Activated CD4-positive, CD25-positive, alpha-beta regulatory T cell (primary cell): ENCODE data around the gene VWDE.
"Not testable (repeated sequence)": the region's sequence is repeated elsewhere in the genome, so short reads cannot be mapped to it uniquely, and the experiment has no call there.

Source experiments
- DNase-seq, 4 experiments: peaks; one replicate each; lab custom pipeline; 2025; lab: John Stamatoyannopoulos, UW

The VWDE gene

DNA sequence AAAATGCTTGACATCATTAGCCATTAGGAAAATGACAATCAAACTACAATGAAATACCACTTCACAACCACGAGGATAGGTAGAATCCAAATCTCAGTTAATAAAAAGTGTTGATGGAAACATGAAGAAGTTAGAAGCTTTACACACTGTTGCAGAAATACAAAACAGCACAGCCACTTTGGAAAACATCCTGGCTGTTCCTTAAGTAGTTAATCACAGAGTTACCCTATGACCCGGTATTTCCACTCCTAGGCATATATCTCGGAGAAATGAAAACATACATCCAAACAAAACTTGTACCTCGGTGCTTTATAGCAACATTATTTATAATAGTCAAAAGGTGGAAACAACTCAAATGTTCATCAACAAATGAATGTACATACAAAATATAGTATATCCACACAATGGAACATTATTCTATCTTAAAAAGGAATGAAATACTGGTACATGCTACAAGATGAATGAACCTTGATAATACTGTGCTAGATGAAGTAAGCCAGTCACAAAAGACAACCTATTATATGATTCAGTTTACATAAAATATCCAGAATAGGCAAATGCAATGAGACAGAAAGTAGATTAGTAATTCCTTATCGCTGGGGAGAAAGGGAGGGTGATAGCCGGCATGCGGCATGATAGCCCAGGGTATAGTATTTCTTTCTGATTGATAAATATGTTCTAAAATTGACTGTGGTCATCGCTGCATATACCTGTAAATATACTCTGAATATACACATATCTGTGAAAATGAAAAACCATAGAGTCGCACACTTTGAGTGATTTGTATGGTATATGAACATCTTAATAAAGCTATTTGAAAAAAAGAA lies 1.9 kb downstream of the VWDE start:
- DNase-seq: no peak

DNA sequence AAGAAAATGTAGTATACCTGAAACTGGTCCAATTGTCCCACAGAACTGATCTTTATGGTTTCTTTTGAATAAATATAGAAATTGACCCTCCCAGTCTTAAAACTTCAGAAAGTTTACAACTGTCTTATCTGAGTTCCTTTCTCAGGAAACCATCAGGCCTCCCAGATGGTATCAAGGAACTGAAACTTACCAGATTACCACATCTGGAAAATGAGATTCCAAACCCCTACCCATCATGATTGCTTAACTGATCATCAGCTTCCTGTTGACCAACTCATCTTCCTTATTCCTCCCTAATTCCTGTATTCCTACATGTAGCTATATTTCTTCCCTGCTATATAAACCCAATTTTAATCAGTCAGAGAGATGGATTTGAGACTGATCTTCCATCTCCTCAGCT lies 5.5 kb downstream of the VWDE start:
- DNase-seq: no peak

DNA sequence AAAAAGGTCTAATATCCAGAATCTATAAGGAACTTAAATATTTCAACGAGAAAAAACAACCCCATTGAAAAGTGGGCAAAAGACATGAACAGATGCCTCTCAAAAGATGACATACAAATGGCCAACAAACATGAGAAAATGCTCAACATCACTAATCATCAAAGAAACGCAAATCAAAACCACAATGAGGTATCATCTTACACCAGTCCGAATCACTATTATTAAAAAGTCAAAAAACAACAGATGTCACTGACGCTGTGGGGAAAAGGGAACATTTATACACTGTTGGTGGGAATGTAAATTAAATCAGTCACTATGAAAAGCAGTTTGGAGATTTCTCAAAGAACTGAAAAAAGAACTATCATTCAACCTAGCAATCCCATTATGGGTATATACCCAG lies 6.0 kb downstream of the VWDE start:
- DNase-seq: no peak

DNA sequence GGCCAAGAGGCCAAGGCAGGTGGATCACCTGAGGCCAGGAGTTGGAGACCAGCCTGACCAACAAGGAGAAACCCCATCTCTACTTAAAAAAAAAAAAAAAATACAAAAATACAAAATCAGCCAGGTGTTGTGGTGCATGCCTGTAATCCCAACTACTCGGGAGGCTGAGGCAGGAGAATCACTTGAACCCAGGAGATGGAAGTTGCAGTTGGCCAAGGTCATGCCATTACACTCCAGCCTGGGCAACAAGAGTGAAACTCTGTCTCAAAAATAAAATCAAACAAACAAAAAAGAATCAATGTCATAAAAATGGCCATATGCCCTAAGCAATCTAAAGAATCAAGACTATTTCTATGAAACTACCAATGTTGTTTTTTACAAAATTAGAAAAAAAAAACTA lies 7.0 kb downstream of the VWDE start:
- DNase-seq: not testable (repeated sequence)

DNA sequence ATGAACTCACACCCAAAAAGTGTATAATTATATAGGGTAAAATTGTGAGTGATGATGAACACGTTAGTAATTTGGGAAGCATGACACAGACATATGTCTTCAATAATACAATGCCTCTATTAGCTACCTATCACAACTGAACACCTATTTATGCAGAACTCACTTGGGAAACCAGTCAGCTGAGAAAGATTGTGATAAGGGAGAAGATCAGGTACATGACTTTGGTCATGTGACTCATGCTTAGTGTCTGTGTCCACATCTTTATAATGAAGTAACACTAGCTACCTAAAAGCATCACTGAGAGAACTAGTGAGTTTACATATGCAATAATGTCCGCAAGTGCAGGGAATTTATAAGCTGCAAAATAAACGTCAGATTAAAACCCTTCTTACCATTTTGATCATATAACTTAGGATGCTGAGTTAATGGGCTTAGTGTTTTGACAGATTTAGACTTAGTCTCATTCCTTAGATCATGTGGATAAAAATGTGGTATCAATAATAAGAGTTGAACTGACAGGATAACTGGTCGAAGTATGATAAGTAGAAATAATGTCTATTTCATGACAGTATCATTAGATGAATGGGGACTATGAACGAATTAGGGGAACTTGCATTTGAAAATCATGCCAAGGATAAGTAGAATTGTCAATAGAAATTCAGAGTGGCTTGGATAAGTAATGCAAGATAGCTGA lies 11.6 kb downstream of the VWDE start:
- no peak for DNase-seq

DNA sequence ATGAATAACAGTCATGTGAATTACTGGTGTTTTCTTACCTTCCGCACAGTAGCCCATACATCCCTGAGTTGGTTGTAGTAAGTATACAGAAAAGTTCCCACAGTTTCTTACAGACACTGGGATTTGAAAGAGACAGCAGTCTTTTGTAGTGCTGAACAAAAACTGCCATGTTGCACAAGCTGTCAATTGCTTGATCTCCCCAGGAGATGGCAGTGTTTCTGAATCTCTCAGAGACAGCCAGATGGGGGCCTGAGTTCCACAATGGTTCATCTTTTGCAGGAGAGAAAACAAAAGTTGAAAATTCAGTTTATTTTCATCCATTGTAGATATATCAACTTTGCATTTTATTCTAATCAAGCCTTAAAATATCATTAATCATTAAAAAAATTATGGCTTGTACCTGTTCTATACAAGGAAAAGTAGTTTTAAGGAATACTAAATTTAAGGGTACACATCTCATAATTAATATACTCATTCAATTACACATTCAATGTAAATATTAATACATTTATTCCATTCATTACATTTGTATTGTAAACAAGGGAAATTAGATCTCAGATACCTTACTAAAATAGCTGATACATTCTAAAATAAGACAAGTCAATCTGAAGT lies 14.5 kb downstream of the VWDE start:
- DNase-seq: no peak

DNA sequence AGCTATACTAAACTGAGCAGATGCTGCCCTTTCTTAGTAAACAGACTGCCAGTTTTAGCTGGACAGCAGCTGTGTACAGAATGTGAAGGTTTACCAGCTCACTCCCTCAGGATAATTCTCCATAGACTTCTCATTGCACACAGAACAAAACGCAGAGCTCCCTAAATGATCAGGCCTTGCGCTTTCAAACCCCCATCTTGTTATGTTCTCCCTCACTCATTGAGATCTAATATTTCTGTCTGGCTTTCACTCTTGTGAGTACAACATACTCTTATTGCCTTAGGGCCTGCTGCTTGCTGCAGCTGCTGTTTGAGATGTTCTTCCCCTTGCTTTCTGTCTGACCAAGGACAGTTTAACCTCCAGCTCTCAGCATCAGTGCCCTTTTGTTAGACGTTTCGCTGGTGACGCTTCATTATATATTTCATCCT lies 17.3 kb downstream of the VWDE start:
- no peak for DNase-seq

DNA sequence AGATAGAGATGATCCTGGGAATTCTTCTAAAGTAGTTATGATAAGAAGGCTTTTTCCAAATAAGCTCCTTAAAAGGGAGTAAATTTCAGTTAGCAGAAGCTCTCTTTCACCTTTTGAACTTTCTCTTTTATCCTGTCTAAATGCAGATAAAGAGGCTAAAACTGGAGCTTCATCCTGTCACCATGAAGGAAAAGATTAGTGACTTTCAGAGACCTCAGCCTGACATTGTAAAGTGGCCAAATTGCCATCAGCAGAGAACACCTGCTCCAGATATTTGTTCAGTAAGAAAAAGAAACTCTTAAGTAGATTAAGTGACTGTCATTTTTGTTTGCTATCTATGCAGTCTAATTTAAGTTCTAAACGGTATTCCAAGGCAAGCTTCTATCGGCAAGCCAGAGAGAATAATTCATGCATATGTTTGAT lies 18.3 kb downstream of the VWDE start:
- no peak for DNase-seq

DNA sequence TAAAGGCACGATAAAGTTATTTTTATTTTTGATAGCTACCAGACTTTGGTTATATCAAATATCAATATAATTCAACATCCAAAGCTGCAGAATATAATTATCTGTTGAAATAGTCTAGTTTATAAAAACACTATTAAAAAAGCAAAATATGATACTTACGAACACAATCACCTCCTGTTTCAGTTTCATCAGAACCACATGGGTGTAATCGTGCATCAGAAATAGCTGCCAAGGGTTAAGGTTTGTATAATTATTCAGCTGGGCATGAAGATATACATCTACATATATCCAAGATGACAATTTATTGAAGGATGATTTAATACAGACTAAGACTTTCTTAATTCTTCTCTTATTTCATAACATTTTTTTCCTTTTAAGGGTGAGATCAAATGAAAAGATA lies 20.3 kb downstream of the VWDE start:
- DNase-seq: no peak

DNA sequence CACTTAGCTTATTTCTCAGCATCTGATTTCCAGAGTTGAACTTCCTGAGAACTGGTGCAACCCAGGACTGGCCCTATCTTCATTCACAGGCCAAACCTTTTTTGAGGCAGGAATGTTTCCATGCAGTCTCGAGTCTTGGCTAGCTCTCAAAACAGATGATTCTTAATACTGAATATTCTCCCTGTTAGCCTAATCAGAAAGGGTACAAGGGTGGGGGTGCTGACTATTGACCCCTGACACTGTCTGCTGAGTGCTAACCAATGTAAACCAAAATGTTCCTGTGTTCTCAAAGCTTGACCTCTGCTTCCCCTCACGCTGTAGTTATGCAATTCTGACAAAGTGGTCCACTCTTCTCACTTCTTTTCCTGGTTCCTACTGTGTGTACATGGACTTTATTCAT lies 25.3 kb downstream of the VWDE start:
- no peak for DNase-seq

DNA sequence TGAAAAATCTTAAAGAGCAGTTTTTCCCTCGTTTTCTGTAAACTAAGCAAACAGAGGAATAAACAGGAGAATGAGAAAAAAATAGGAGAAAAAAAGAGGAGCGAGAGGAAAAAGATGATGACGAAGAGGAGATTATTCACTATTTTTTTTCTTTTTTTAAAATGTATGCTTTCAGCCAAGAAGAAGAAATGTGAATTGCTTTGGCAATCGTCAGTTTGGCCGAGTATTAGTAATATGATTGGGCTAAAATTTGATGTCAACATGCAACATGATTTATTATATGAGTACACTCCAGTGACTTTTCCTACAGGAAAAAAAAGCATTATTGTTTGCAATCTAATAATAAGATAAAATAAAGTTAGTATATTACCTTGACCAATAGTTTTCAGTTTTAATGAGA lies 26.3 kb downstream of the VWDE start:
- no peak for DNase-seq

DNA sequence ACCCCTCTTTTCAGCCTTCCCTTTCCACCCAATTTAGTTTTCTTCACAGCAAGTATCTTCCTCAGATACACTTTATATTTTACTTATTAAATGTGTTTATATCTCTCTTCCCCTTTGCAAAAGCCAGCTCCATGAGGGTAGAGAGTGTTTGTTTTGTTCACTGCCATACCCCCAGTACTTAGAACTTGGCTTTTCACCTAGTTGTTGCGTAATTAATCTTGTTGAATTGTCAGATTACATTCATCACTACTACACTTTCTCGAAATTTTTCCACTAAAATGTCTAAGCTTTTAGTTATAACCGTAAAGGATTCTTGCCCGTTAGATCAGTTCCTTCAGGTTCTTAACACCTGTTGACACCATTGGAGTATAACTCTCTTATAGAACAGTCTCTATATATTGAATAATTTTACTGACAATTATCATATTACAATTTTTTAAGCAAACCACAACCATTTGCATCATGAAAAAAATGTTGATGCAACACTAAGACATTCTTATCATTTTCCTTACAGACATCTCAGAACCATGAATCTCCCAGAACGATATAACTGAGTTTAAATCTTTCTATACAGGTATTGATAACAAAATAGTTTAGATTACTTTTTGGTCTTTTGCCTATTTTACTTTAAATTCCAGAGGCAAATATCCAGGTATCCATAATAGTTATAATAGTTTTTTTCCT lies 29.9 kb downstream of the VWDE start:
- DNase-seq: no peak

DNA sequence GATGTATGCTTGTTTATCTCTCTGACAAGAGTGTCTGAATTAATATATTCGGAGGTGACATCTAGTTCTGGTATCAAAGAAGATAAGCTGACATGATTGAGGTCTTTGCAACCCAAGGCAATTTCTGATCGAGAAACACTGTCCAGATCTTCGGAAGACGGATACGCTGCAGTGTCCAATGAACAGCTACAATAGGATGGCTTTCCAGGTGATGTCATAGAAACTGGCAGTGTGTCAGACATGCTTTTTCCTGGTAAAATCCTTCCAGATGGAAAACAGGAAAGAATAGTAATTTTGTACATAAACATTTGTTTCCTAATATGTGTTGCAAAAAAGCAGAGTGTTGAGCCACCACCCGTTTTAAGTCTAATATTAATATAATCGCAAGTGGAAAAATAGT lies 33.4 kb downstream of the VWDE start:
- DNase-seq: no peak

DNA sequence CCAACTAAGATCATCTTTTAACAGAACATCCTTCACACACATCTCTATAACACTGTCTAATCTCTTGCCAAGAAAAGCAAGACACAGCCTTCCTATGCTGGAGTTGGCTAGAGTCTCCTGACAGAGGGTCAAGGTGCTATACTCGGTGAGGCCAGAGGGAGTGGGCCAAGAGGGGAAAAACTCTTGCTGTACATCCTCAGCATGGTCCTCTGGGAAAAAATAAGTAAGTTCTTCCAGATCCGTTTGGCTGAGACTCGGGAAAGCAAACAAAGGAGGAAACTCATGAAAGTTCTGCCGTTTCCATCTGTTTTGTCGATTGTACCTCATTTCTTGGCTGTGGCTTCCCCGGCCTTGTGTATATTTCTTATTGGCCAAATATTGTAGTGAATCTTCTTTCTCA lies 33.9 kb downstream of the VWDE start:
- DNase-seq: no peak

DNA sequence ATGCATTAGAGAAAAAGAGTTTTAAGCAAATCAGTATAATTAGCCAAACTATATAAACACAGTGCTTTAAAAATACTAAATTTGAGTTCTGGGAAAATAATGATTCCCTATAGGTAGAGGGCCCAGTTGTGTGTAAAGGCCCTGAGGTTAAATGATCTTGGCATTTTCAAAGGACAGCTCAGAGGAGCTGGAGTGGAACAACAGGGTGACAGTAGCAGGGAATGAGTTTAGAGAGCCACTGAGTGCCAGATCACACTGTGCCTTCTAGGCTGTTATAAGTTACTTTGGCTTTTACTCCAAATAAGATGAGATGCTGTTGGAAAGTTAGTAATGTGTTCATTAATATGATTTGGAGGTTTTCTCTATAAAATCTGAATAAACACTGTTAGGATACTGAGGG lies 34.6 kb downstream of the VWDE start:
- no peak for DNase-seq

DNA sequence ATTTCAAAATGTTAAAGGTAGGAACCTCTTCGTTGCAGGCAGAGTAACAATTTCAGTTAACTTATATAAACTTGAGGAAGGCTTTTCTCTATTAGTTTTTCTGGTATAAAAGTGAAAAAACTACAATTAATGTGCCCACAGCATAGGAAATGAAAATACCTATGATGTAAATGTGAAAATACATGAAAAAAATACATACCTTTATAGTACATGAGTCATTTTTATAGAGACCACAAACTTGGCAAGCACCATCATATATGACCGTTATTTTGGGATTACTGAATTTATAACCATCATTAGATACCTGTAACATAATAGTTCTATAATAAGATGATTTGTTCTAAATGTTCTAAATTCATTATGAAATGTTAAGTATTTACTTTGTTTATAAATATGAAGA lies 42.7 kb downstream of the VWDE start:
- DNase-seq: no peak

DNA sequence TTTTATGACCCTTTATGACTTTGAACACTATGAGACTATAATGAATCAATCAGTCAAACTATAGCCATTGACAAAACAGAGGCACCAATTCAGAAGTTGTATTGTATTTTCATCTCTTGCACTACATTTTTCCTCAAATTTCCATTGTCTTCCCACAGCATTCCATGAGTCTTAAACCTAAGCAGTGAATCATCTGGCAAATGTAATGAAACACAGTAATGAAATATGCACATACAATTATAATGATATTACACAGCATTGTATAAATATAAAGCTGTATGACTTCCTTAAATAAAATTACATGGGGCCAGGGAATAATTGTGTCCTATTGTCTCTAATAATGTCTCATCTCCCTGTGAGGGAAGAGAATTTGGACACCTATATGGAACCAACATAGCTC lies 45.0 kb downstream of the VWDE start:
- no peak for DNase-seq

DNA sequence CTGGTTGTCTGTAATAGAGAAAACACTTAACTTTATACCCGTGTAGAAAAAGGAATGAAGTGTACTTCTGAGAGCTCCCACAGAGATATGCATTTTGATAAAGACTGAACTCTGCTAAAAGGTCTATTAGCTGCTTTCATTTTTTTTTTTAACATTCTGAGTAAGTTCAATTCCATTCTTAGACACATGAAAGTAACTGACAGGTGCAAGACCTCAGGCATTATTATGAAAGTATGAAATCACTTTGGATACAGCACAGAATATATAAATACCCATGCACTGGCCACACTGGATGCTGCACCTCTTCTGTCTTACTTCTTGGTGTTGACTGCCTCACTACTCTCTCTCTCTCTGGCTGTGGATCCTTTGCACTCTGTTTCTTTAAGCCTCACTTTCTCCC lies 46.2 kb downstream of the VWDE start:
- no peak for DNase-seq

DNA sequence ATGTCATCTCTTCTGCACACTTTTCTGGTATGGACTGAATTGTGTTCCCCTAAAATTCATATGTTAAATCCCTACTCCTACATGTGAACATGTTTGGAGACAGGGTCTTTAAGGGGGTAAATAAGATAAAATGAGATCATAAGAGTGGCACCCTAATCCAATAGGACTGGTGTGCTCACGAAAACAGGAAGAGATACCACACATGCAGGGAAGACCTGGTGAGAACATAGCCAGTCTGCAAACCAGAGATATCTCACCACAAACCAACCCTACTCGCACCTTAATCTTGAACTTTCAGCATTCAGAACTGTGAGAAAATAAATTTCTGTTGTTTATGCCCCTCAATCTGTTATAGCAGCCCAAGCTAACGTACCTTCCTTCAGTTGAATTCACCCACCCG lies 51.8 kb downstream of the VWDE start:
- no peak for DNase-seq

DNA sequence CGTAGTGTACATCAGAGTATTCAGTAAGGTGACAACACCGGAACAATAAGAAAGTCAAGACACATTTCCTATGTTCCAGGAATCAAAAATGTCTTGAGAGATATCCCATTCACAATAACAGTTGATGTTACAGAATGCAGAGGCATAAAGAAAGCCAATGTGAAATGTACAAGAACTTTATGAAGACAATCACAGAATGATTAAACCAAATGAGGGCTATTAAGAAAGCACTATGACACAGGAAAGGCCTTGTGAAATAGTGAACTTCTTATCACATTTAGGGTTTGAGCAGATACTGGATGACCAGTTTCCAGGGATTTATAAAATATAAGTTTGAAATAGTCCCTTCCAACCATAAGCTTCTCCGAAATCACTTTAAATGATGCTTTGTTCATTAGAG lies 52.7 kb downstream of the VWDE start:
- no peak for DNase-seq

DNA sequence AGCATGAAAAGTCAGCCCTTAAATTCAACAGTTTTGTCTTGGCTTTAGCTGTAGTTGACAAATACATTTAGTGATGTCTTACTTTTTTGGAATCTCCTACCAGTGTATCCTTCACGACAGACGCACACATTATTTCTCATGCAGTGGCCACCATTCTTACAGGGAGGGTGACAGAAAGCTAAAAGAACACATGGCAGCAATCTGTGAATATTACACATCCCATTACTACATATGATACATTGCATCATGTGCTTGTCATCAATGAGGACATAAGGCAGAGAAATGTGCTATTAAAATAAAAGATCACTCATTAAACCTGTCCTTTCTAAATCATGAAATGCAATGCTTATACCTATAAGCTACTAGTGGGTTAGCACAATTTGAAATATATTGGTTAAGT lies 66.6 kb downstream of the VWDE start:
- no peak for DNase-seq

DNA sequence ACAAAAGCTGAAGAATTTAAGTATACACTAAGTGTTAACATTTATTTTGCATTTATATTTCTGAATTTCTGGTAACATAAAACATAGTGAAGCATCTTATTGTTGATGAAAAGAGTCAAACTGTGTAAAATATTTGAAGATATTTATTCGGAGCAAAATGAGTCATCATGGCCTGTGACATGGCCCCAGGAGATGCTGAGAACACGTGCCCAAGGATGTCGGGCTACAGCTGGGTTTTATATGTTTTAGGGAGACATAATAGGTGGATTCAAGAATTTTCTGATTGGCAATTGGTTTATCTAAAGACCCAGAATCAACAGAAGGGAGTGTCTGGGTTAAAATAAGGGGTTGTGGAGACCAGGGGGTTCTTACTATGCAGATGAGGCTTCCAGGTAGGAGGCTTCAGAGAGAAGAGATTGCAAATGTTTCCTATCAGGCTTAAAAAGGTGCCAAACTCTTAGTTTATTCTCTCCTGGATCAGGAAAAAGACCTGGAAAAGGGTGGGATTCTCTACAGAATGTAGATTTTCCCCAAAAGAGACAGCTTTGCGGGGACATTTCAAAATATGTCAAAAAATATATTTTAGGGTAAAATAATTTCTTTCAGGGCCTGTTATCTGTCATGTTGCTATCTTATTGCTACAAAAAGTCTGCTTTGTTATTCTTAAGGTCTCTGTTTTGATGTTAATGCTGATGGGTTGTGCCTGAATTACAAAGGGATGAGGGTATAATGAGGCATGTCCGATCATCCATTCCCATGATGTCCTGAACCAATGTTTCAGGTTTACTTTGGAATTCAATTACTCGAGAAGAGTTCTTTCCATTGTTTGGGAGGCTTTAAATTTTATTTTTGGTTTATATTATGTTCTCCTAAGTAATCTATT lies 74.5 kb downstream of the VWDE start:
- no peak for DNase-seq
